AG10803 (cell line): ENCODE results near the gene IL17RE.

ENCODE experiments used
- DNase-seq: peaks from one replicate; pipeline ENCODE4 v3.0.0; 2010; ENCODE audit warnings: low read depth
- H3K4me3 ChIP-seq: 2 replicates; pipeline ENCODE4 v1.5.1; 2011; ENCODE audit warnings: mild to moderate bottlenecking, low read length, control low read depth
- CTCF ChIP-seq: conservative IDR thresholded peaks from 2 replicates; pipeline ENCODE4 v1.5.1; 2011; ENCODE audit warnings: mild to moderate bottlenecking, low read length, control low read depth, inconsistent platforms

IL17RE gene

GRCh38 chr3:9951962-9952805, 49.5 kb downstream of the IL17RE start, which contains the start of gene PRRT3:
Gene PRRT3 (minus strand): TSS chr3:9952408. CDS start chr3:9950115, 2,293 bp downstream.
- DNase-seq = peak; percentile 28
- peak within 1 kb of the TSS; percentile 65 for H3K4me3 ChIP-seq
- TF ChIP-seq CTCF = no peak

GRCh38 chr3:9955067-9955502, 52.4 kb downstream of the IL17RE start:
- no peak for TF ChIP-seq CTCF
- DNase-seq = no peak
- no peak overlapping the region for H3K4me3 ChIP-seq

- TF ChIP-seq CTCF = no peak
- no peak overlapping the region for H3K4me3 ChIP-seq
- no peak for DNase-seq
These were observed 53.1 kb downstream of the IL17RE start for GRCh38 chr3:9955611-9956352.

GRCh38 chr3:9957214-9957613, 54.6 kb downstream of the IL17RE start:
- no peak overlapping the region for H3K4me3 ChIP-seq
- peak; percentile 31 for TF ChIP-seq CTCF
- peak; percentile 33 for DNase-seq

- no peak overlapping the region for H3K4me3 ChIP-seq
- DNase-seq = no peak
- no peak for TF ChIP-seq CTCF
These were observed 62.7 kb downstream of the IL17RE start for GRCh38 chr3:9965200-9965875.
